ENCODE measurements around the gene ESPNL.

Gene ESPNL

DNA sequence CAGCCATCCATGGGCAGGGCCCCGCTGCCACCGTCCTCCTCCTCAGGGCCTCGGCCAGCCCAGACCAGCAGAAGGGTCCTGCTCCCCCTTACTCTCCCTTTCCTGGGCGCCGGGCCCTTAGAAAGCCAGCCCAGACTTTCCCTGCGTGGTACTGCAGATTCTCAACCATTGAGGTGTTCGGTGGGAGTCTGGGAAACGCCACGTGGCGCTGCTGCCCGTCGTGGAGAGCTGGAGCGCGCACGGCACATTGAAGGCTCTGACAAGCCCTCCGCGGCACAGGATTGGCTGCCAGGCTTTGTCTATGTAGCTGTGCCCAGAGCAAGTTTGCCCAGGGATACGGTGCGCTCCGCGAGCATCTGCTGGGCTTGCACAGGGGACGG lies 27.9 kb downstream of the ESPNL start:
- no peak for DNase-seq (ENCODE audit: low spot score)

DNA sequence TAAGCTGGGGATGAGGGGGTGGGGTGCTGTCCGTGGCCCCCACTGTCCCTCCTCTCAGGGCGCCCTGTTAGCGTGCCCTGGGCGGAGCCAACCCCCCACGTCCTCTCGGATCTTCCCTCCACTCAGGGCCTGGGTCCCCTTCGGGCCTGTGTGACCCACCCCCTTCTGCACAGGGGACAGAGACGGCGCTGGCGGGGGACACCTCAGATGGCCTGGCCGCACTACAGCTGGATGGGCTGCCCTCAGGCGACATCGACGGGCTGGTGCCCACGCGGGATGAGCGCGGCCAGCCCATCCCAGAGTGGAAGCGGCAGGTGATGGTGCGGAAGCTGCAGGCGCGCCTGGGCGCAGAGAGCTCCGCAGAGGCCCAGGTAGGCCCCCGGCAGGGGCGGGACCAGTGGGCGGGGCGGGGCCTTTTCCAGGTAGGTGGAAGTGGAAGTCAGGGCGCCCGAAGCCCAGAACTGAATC lies 28.4 kb downstream of the ESPNL start:
- DNase-seq (ENCODE audit: low spot score): no peak

DNA sequence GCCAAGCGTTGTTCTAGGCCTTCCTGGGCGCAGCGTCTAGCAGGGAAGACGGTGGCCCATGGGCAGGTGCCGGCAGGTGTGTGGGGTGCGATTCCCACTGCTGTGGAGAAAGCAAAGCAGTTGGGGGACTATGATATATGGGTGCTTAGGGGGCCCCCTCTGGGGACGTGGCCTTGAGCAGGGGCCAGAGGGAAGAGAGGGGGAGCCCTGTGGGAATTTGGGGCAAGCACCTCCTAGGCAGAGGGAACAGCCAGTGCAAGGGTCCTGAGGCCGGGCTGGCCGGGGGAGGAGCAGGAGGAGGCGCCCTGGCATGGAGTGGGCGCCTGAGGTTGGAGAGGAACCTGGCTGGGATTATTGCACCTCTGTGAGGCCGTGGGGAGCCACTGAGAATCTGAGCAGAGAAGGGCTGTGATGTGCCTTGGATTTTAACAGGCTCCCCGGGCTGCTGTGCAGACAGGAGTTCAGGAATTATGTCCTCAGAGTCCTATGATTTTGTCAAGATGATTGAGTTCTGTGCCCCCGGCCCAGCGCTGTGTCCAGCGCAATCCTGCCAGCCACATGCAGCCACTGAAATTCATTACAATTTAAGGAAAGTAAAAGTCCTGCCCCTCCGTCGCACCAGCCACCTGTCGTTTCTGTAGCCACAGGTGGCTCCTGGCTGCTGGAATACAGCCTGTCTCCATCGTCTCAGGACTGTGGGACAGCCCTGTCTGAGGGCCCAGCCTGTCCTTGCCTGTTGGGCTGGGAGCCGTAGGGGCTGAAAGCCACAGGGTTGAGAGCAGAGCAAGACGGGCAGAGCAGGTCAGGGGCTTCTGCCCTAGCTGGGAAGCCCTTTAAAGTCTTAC lies 29.2 kb downstream of the ESPNL start:
- no peak for DNase-seq (ENCODE audit: low spot score)

DNA sequence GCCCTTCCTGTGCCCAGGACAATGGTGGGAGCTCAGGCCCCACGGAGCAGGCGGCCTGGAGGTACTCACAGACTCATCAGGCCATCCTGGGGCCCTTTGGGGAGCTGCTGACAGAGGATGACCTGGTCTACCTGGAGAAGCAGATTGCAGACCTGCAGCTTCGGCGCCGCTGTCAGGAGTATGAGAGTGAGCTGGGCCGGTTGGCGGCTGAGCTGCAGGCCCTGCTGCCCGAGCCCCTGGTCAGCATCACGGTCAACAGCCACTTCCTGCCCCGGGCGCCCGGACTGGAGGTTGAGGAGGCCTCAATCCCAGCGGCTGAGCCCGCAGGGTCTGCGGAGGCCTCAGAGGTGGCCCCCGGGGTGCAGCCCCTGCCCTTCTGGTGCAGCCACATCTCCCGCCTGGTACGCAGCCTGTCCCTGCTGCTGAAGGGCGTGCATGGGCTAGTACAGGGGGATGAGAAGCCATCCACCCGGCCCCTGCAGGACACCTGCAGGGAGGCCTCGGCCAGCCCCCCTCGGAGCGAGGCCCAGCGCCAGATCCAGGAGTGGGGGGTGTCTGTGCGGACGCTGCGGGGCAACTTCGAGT lies 30.1 kb downstream of the ESPNL start:
- no peak for DNase-seq (ENCODE audit: low spot score)

DNA sequence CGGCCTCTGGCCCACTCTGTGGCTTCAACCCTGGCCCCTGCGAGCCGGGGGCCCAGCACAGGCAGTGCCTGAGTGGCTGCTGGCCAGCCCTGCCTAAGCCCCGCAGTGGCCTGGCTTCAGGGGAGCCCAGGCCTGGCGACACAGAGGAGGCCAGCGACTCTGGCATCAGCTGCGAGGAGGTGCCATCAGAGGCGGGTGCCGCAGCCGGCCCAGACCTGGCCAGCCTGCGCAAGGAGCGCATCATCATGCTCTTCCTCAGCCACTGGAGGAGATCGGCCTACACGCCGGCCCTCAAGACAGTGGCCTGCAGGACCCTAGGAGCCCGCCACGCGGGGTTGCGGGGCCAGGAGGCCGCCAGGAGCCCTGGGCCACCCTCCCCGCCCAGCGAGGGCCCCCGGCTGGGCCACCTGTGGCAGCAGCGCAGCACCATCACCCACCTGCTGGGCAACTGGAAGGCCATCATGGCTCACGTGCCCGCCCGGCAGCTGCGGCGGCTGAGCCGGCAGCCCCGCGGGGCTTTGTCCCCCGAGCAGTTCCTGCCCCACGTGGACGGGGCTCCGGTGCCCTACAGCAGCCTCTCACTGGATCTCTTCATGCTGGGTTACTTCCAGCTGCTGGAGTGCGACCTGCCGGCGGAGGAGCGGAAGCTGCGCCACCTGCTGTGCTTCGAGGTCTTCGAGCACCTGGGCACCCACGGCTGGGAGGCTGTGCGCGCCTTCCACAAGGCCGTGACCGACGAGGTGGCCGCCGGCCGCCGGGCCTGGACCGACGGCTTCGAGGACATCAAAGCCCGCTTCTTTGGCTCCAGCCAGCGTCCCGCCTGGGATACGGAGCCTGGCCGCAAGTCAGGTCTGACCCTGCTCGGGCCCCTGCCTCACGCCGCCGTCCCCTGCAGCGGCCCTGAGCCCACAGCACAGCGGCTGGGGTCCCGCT lies 30.8 kb downstream of the ESPNL start:
- DNase-seq (ENCODE audit: low spot score): no peak

DNA sequence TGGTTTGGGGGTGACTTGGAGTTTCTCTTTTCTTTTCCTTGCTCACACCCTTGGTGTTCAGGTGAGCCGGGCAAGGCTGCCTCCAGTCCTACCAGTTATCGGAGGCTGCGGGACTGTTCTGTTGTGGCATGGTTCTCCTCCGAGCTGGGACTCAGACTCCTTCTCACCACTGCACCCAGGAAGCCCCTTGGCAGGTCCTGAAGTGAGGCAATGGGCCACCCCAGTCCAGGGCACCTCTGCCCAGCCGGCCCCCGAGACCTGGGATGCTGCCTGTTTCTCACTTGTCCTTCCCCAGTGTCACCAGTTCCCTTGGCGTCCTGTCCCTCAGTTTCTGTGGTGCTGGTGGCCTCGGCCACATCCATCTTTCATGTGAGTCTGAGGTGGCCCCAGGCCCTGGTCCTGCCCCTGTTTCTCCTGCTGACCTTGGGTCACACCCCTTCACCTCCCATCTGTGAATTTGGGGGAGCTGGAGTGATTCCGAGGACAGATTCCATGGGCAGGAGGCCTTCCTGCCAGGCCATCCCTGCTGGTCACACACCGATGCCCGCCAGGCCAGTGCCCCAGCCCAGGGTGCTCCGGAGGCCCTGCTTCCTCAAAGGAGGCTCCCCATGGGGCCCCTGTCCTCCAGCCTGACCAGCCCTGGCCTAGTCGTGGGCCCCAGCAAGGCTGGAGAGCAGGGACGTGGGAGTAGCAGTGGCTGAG lies 31.8 kb downstream of the ESPNL start:
- DNase-seq (ENCODE audit: low spot score): no peak

DNA sequence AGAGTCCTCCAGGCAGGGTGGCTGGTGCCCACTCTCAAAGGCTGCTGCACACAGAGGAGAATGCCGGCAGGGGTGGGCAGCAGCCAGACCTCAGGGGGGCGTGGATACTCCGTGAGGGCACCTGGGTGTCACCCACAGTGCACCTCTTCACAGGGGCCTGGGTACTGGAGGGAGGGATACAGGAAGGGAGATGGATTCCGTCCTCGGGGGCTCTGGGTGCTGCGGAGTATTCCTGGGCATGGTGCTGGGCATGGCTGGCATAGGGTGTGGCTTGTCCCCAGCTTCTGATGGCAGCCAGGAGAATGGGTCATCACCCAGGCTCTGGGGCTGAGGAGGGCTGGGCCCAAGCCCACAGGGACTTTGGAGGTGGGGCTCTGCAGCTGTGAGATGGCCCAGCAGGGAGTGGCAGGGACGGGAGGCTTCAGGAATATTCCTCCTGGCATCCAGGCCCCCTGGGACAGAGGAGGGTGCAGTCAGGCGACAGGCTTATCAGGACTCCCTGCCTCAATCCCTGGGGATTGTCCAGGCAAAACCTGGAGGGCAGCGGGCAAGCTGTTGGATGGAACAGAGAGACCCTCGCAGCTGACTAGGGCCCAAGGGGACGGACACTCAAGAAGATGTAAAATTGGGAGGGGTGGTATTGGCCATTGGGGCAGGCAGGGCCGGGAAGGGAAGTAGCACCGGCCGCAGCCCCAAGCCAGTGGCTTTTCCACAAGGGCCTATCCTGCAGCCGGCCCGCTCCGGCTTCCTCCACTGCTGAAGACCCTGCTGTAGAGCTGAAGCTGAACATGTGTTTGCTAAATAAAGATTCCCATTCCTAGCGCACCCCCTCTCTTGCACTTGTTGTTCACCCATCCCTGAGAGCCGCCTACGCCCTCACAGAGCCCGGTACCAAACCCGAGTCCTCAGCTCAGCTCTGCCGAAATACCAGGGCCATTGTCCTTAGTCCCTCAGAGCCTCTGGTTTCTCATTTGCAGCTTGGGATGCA lies 32.6 kb downstream of the ESPNL start:
- DNase-seq (ENCODE audit: low spot score): no peak

DNA sequence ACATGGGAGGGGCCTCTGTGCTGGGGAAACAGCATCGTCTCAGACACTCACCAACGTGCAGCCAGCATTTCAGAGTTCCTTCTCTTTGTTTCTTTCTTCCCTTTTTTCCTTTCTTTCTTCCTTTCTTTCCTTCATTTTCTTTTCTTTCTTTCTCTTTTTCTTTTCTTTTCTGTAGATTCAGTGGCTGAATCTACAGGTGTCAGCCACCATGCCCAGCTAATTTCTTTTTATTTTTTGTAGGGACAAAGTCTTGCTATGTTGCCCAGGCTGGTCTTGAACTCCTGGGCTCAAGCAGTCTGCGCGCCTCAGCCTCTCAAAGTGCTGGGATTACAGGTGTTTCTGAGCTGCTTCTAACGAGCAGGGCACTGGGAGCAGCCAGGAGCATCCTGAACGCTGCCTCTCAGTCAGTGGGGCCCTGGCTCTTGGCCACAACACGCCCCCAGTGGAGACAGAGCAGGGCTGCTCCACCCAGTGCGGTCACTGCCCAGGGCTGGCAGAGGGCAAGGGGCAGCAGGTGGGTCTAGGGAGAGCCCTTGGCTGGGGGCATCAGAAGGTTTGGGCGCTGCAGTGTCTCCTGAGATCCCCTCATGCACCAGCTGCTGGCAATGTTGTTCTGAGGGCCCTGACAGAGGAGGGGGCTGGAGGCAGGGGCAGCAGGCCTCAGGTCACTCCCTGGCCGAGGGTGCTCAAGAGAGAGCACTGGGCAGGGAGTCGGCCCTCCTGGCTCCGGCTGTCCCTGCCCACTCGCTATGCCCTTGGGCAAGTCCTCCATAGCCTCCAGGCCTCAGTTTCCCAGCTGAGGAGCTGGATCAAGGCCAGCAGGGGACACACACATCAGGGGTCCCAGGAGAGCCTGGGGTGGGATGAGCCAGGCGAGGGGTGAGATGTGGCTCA lies 33.6 kb downstream of the ESPNL start:
- no peak for DNase-seq (ENCODE audit: low spot score)

DNA sequence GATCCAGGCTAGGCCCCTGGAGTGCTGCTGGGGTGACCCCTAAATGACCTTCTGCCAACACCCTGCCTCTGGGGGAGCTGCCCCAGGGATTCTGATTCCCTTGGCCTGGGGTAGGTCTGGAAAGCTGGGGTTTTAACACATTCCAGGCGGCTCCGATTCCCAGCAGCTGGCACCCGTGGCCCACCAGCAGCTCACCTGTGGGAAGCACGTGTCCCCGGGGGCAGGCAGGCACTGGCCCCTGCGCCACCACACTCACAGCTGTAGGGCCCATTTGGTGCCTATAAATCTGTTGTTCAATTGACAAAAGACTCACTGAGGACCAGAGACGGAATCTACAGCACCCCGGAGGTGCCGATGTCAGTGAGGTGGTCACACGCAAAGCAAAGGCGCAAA lies 34.2 kb downstream of the ESPNL start:
- DNase-seq (ENCODE audit: low spot score): no peak

DNA sequence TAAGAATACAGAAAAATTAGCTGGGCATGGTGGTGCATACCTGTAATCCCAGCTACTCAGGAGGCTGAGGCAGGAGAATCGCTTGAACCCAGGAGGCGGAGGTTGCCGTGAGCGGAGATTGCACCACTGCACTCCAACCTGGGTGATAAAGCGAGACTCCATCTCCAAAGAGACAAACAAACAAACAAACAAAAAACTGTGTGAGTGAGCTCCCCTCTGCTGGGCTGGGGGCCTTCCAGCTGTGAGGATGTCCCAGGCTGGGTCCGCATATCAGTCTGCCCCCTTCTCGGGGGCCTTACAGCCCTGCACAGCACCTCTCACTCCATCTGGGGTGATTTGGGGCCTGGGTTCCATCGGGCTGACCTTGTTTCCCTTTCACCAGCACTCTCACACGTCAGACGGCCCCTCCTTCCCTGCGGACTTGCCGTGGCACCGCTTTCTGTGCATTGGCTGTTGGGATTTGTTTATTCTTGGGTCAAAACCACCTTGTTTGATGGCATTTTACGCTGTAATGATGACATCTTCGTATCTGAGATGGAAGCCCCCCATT lies 35.5 kb downstream of the ESPNL start:
- DNase-seq (ENCODE audit: low spot score): no peak

DNA sequence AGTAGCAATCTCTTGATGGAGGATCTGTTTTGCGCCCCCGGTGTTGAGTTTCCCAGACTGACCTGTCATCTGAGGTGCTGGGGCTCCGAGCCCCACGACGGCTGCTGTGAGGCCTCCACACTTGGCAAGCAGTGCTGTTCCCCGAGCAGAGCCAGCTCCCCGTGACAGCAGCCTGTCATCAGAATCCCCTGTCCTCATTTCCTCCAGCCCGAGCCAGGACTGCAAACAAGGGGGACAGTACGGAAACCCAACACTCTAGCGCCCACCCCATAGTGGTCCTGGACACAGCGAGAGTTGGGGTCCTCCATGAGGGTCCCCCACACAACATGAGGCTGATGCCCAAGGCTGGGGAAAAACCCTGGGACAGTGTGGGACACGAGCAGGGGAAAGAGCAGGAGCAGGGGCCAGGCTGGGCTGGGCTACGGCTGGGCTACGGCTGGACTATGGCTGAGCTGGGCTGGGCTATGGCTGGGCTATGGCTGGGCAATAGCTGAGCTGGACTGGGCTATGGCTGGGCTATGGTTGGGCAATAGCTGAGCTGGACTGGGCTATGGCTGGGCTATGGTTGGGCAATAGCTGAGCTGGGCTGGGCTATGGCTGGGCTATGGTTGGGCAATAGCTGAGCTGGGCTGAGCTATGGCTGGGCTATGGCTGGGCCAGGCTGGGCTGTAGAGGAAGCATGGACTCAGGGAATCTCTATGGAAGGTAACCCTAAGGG lies 36.8 kb downstream of the ESPNL start:
- DNase-seq (ENCODE audit: low spot score): no peak

DNA sequence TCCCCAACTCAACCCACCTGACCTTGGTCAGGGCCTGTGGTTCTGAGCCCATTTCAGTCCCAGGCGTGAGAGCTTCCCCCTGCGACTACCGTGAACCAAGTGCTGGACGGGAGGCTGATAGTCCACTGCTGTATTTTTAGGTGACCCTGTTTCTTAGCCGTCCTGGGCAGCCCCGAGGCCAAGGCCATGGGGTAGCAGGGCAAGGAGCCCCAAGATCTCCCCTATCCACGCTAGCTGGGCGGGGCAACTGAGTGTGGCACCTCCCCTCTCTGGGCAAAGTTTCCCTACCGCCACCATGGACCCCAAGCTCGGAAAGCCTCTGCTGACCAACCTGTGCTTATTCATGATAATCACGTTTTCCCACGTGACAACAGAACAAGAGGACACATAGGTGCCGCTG lies 37.7 kb downstream of the ESPNL start:
- no peak for DNase-seq (ENCODE audit: low spot score)

DNA sequence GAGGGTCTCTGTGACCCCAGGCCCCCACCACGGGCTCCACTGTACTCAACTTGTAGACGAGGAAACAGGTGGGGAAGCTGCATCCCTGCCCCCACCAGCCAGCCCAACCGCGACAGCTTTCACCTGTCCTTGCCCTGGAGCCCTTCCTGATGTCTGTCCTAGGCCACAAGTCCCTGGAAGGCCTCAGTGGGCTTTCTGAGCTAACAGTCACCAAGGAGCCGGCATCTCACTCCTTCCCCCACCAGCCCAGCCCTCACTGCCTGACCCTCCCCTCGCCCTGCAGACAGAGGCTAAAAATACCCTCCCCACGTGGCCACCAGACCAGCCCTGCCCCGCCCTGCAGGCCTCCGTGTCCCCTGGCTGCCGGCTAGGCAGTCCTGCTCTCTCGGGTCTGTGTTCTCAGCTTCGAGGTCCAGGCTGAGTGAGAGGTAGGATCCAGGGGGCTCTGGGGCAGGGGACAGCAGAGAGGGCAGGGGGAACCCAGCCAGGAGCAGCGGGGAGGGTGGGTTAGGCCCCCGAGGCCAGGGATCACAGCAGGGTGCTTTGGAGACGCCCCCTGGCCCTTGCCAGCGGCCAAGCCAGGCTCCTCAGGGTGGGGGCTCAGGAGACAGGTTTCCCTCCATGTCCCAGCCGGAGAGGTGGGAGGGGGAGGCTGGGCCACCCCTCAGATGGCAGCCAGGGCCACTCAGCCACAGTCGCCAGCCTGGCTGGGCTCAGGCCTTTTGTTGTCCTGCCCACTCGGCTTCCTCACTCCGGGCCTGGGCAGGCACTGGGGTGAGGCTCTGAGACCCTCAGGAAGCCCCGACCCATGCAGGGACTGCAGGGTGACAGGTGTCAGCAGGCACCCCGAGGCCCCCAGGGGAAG lies 38.4 kb downstream of the ESPNL start, which contains the start of gene KLHL30:
Gene KLHL30, plus strand, starts transcription at position 338 of the 865 bp plus-strand sequence. CDS start 2,087 bp downstream, outside the sequence.
- no peak for DNase-seq (ENCODE audit: low spot score)

DNA sequence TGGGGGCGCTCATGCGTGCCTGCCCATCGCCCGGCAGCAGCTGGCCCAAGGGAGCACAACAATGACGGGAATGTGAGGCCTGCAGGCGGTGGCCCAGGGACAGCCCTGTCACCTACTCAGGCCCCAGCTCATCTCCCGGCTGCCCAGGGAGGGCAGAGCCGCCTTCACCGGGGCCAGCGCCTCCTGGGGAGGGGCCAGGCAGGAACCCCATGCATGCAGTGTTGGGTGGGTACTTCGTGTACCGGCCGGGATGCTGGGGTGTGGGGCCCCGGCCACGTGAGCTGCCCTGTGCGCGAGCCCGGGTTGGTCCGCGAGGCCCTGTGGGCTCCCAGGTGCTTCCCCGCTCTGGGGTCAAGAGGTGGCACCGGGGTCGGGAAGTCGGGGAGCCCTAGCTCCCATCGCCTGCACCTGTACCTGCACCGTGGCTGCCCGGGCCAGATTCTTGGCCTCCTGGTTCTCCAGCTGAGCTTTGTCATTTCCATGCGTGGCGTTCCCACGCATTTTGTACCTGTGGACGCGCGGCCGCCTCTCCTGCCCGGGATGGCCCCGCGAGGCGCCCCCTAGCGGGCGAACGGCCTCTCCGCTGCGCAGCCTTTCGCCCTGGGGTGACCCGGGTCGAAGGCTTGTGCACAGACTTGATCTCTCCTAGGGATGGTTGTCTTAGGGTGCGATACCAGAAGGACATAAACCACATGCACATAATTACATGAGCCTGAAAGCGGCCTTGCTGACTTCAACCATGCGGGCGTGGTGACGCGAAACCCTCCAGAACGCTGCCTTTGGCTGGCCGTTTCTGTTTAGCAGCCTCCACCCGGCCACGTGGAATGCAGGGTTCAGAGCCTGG lies 39.3 kb downstream of the ESPNL start:
- no peak for DNase-seq (ENCODE audit: low spot score)

DNA sequence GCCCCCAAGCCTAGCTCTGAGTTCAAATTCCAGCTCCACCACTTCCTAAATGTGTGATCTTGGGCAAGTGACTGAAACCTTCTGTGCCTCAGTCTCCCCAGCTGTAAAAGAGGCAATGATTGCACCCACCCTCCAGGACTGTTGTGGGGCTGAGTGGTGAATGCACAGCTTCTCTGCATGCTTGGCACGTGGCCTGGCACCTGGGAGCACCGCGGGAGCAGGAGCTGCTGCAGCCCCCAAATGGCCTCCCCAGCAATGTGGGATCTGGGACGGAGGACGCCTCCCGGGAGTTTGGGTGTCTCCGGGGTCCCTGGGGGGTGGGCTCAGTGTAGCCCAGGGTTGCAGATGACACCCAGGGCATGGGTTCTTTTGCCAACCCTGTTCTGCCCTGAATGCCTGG lies 39.9 kb downstream of the ESPNL start:
- no peak for DNase-seq (ENCODE audit: low spot score)

DNA sequence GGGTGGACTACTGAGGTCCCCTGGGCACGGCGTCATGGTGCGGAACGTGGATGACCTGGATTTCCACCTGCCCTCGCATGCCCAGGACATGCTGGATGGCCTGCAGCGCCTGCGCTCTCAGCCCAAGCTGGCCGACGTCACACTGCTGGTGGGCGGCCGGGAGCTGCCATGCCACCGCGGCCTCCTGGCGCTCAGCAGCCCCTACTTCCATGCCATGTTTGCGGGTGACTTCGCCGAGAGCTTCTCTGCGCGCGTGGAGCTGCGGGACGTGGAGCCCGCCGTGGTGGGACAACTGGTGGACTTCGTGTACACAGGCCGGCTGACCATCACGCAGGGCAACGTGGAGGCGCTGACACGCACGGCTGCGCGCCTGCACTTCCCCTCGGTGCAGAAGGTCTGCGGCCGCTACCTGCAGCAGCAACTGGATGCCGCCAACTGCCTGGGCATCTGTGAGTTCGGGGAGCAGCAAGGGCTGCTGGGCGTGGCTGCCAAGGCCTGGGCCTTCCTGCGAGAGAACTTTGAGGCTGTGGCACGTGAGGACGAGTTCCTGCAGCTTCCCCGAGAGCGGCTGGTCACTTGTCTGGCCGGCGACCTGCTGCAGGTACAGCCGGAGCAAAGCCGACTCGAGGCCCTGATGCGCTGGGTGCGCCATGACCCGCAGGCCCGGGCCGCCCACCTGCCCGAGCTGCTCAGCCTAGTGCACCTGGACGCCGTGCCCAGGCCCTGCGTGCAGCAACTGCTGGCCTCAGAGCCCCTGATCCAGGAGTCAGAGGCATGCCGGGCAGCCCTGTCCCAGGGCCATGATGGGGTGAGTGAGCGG lies 40.8 kb downstream of the ESPNL start:
- DNase-seq (ENCODE audit: low spot score): no peak
